GM18867 (cell line): ENCODE data around the gene INVS.
"Not testable (repeated sequence)": the region's sequence is repeated elsewhere in the genome, so short reads cannot be mapped to it uniquely, and the experiment has no call there.

Experiments
- ATAC-seq: cut with Tn5 transposase; IDR thresholded peaks from one replicate; pipeline ENCODE4 v1.9.1; 2021; ENCODE audit warnings: mild to moderate bottlenecking, moderate library complexity; ENCODE audit not compliant: unreplicated experiment

INVS gene

GRCh38 chr9:100117316-100117715 is 18.3 kb downstream of the INVS start:
- no peak for ATAC-seq

DNA sequence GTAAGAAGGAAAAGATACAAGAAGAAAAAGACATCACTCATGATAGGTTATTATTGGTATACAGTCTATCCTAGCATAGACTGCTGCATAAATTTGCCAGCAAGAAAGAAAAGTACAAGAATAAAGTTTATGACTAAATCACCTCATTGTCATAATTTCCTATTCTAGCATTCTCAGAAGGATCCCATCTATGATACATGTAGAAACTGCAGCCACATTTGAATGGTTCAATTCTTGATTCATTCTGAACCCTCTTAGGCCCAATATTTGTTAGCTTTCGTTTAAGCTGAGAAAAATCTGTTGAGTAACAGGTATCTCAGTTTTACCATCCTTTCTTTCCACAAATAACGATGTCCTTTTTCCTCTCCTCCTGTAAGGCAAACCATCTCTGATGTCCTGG is 21.2 kb downstream of the INVS start:
- ATAC-seq: no peak

DNA sequence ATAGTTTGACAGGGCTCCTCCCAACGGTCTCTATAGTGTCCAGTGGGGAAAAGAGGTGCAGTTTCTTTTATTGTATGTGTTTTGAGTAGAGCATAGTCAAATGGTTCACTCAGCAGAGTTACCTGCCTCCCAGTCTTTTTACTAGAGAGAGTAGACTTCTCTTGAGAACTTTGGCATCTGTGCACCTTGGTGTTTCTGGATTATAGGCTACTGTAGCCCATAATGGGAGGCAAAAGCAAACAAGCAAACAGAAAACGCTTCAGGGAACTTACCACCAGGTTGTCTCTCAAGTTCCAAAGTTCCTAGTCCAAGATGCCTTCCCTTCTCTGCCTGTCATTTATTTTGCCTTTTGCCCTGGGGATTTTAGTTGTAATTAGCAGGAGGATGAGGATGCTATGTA is 26.2 kb downstream of the INVS start:
- ATAC-seq: no peak

GRCh38 chr9:100125910-100126309 is 26.9 kb downstream of the INVS start:
- ATAC-seq: no peak

DNA sequence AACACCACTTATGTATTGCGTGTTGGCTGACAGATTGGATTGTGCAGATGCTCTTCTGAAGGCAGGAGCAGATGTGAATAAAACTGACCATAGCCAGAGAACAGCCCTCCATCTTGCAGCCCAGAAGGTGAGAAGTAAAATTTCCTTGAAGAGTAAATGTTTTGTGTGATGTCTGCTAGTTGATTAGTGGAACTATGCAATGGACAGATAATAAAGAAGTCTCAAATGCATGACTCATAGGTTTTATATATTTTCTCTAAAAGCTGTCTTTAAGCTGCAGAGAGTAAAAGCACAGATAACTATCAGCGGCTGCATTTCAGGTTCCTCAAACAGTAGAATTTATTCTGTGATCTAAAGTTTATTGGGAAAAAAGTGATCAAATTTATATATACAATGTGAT is 27.4 kb downstream of the INVS start:
- ATAC-seq: no peak

DNA sequence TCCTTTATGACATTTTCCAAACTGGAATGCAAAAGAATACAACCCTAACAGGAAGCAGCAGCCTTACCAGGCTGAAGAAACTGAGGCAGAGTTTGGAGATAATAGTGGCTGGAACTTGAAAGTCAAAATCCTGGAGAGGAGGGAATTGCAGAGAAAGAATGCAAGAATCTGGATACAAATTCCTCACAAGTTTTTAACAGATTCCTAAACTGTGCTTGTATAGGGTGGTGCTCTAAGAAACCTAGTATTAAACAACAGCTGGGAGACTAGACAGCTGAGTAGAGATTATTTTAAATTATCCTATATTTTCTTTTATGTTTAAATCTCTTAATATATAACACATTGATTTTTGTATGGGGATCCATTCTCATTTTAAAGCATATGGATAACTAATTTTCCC is 30.7 kb downstream of the INVS start:
- no peak for ATAC-seq

GRCh38 chr9:100131216-100131615 is 32.2 kb downstream of the INVS start:
- ATAC-seq: no peak

- no peak for ATAC-seq
Observed at GRCh38 chr9:100131875-100132430, 32.9 kb downstream of the INVS start.

- ATAC-seq: no peak
Observed at GRCh38 chr9:100134731-100135130, 35.7 kb downstream of the INVS start.

GRCh38 chr9:100136799-100137198 is 37.8 kb downstream of the INVS start:
- not testable (repeated sequence) for ATAC-seq

DNA sequence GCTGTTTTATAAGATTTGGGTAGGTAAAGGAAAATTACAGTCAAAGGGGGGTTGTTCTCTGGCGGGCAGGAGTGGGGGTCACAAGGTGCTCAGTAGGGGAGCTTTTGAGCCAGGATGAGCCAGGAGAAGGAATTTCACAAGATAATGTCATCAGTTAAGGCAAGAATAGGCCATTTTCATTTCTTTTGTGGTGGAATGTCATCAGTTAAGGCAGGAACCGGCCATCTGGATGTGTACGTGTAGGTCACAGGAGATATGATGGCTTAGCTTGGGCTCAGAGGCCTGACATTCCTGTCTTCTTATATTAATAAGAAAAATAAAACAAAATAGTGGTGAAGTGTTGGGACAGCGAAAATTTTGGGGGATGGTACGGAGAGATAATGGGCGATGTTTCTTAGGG is 41.3 kb downstream of the INVS start:
- ATAC-seq: not testable (repeated sequence)

GRCh38 chr9:100141862-100142261 is 42.8 kb downstream of the INVS start:
- not testable (repeated sequence) for ATAC-seq

DNA sequence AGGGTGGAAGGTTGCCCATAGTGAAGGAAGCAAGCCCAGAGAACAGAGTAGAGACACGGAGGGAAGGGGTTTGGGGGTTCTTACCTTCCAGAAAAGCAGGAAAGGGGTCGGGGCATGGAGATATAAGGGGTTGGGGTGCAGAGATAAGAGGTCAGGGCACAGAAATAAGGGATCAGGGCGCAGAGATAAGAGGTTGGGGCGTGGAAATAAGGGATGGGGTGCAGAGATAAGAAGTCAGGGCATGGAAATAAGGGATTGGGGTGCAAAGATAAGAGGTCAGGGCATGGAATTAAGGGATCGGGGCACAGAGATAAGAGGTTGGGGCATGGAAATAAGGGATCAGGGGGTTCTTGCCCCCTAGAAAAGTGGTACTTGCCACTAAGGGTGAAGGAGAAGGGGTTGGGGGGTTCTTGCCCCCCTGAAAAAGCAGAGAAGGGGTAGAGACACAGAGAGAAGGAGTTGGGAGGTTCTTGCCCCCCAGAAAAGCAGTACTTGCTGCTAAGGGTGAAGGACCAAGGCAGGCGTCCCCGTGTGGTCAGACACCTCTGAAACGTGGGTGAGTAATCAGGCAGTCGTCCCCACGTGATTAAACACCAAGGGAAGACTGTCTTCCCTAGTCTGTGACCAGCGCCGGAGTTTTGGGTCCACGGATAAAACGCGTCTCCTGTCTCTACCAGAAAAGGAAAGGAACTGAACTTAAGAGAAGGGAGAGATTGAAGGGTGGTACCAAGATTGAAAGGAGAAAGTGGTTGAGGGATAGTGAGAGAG is 46.3 kb downstream of the INVS start:
- not testable (repeated sequence) for ATAC-seq

- not testable (repeated sequence) for ATAC-seq
Observed at GRCh38 chr9:100145976-100146375, 46.9 kb downstream of the INVS start.

DNA sequence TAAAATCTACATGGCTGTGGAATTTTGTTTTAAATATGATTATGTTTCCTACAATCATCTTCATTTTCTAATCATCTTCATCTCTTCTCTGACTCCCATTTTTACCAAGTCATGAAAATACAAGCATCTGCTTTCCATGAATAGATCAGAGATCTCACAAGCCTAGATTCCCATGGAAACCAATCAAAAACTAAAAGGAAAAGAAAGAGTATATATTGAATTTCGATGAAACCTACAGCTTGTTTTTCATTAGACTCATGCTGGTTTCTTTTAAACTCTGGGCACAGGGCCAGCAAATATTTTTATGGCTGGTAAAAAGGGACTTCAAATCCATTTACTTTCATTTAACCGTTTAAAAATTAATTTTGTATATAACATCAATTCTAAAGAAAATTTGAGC is 51.2 kb downstream of the INVS start:
- ATAC-seq: no peak

- no peak for ATAC-seq
Observed at GRCh38 chr9:100160021-100160420, 61.0 kb downstream of the INVS start.

- ATAC-seq: no peak
Observed at GRCh38 chr9:100167176-100167575, 68.1 kb downstream of the INVS start.

GRCh38 chr9:100167915-100168654 is 69.0 kb downstream of the INVS start:
- no peak for ATAC-seq

- ATAC-seq: no peak
Observed at GRCh38 chr9:100170085-100170484, 71.0 kb downstream of the INVS start.

DNA sequence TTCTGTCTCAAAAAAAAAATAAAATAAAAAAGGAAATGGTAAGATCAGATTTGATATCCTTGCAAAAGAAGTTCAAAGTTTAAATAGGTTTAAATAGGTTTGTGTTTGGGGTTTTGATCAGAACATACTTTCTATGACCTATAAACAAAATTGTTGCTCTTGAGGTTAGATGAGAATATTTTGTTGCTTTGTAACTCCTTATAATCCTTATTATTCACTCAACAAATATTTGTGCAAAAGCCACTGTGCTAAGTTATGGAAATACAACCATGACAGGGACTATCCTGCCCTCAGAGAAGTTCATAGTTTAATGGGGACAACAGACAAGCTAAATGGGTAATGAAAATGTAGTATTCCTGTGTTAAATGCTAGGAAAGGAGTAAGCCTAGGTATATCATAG is 71.5 kb downstream of the INVS start:
- no peak for ATAC-seq

DNA sequence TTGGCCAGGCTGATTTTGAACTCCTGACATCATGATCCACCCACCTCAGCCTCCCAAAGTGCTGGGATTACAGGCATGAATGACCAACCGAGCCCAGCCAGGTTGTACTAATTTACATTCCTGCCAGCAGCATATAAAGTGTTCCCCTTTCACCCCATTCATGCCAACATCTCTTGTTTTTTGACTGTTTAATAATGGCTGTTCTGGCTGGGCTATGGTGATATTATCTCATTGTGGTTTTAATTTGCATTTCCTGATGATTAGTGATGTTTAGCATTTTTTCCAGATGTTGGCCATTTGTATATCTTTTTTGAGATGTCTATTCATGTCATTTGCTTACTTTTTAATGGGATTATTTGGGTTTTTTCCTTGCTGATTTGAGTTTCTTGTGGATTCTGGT is 87.3 kb downstream of the INVS start:
- ATAC-seq: no peak

GRCh38 chr9:100190339-100190738 is 91.3 kb downstream of the INVS start:
- ATAC-seq: no peak
